Measurements from ENCODE around the gene ANLN.

The ANLN gene

DNA sequence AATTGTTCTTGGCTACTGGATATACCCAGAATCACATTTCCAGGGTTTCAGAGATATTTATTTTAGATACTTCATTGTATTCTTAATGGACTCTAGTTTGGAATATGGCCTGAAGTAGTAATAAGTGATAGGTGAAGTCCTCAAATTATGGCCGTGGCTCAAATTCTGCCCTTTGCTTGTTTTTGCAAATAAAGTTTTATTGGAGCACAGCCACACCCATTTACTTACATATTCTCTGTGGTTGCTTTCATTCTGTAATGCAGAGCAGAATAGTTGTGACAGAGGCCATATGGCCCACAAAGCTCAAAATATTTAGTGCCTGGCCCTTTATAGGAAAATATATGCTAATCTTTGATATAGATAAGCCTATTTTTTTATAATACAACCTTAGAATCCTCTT, 19.5 kb downstream of the ANLN start:
- no peak for DNase-seq (ENCODE audit: low read depth, low spot score)

DNA sequence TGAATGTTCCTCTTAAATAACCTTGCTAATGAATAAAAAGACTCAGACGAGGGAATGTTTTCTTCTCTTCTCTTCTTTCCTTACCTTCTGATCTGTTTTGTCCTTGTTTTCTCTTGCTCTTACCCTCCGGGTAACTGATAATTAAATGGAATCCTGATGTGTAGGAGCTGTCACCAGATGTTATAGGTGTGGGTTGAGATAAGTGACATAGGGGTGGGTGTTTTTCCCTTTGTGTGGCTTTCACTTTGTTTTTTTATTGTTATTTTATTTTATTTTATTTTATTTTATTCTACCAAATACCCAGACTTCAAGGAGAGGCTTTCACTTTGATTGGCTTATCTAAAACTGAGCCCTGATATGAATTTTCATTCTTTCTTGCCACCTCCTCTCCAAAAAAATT, 25.5 kb downstream of the ANLN start:
- DNase-seq (ENCODE audit: low read depth, low spot score): no peak

- no peak for DNase-seq (ENCODE audit: low read depth, low spot score)
Measured at GRCh38 chr7:36416251-36416650, 26.6 kb downstream of the ANLN start.

GRCh38 chr7:36420307-36420706, 30.6 kb downstream of the ANLN start:
- no peak for DNase-seq (ENCODE audit: low read depth, low spot score)

DNA sequence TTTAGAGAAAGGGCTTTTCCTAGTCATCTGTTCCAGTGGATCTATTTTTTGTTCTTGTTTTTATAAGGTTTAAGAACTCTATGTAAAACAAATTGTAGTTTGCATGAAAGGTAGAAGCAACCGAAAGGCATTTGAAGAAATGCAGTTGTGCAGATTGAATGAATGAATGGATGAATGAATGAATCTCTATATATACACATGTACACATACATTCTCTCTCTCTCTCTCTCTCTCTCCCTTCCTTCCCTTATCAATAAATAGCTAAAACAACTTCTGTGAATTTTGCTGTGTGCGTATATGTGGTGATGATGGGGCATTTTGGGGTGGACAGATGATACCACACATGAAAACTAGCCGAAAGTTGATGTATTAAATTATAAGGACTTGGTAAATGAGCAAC, 32.4 kb downstream of the ANLN start:
- DNase-seq (ENCODE audit: low read depth, low spot score): no peak

DNA sequence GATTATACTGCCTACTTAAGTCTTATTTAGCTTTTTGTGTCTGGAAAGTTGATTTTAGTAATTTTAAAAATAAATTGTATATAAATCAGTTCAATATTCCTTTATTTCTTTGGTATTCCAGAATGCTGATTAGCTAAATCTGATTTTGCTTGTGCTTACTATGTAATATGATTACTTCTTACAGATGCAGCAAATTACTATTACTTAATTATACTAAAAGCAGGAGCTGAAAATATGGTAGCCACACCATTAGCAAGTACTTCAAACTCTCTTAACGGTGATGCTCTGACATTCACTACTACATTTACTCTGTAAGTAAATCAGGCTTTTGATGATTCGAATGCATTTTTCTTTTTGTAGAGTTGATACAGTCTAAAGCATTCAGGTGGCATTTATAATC, 34.0 kb downstream of the ANLN start:
- no peak for DNase-seq (ENCODE audit: low read depth, low spot score)

DNA sequence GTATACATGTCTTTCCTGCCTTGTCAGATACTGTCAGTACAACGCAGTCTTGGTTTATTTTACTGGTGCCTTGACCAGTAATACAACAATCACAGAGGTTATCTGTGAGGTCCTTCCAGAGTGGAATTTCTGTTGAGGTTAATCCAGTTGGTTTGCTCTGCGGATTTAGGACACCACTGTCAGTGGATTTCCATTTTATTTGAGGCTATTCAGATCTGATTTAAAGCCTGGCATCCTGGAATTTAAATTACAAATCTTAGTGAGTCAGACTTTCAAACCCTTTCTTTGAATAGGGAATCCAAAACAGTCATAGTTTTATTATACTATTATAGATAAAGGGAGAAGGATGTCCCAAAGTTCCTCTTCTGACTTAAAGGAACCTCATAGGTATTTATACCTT, 40.5 kb downstream of the ANLN start:
- DNase-seq (ENCODE audit: low read depth, low spot score): no peak

DNA sequence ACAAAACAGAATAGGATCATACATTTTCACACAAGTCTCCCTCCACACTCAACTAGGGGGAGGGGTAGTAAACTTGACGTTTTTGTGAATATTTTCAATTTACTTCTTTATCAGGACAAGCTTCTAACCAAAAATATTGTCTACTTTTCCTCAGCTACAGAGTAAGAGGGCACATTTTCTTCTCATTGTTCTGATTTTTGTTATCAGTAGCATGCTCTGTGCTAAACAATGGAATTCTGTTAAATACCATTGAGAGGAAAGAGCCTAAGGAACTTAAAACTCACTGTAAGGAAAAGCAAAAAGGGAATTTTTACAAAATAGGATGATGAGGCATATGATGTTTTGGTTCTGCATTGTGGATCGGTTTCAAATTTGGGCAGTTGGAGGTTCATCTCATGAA, 41.2 kb downstream of the ANLN start:
- DNase-seq (ENCODE audit: low read depth, low spot score): no peak

DNA sequence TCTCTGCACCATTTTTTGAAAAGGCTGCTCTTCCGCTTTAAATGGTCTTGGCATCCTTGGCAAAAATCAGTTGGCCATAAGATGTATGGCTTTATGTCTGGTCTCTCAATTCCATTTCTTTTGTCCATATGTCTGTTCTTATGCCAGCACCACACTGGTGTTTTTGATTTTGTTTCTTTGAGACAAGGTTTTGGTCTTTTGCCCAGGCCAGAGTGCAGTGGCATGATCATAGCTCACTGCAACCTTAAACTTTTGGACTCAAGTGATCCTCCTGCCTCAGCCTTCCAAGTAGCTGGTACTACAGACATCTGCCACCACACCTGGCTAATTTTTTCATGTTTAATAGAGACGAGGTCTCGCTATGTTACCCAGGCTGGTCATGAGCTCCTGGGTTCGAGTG, 48.5 kb downstream of the ANLN start:
- DNase-seq (ENCODE audit: low read depth, low spot score): no peak

- no peak for DNase-seq (ENCODE audit: low read depth, low spot score)
Measured at GRCh38 chr7:36439624-36440023, 50.0 kb downstream of the ANLN start.

- no peak for DNase-seq (ENCODE audit: low read depth, low spot score)
Measured at GRCh38 chr7:36440880-36441279, 51.2 kb downstream of the ANLN start.

DNA sequence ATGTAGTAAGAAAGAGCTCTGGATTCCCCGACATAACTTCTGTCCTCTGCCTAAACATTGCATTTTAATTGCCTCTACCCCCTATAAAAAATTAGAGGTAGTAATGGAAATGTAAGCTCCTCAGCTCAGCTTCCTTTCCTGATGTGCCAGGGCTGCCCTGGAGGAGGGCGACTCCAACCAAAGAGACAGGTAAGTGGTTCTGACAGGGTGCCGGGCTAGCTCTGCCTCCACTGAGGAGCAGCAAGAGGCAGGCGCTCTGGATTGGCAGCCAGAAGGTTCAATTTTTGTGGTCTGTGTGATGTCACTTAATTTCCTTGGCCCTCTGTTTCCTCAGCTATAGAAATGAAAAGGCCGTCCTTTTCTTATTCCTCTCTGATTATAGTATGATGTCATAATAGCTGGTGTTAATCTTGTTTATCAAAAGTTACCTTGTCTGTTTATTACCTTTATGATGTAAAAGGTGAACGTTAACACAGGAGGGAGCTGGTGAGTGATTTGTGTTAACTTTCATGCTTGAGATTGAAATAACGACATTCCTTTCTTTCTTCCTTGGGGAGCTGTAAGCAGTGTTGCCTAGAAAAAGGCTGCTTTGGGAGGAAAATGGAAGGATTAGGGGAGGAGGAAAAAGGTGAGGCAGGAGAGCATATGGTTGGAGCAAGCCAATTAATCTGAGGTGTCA, 51.8 kb downstream of the ANLN start:
- no peak for DNase-seq (ENCODE audit: low read depth, low spot score)

- no peak for DNase-seq (ENCODE audit: low read depth, low spot score)
Measured at GRCh38 chr7:36448781-36449379, 59.2 kb downstream of the ANLN start.

DNA sequence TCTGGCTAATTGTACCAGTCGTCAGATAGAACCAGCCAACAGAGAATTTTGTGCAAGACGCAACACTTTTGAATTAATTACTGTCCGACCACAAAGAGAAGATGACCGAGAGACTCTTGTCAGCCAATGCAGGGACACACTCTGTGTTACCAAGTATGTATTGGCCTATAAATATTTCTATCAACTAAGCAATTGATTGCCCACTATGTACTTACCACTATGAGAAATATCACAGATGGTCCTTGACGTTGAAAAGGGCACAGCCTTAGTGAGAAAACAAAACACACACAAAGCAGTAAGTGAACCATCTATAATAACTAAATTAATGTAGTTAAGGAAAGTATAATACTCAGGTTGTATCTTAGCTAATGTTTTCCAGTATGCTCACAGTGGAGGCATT, 60.0 kb downstream of the ANLN start:
- DNase-seq (ENCODE audit: low read depth, low spot score): no peak

GRCh38 chr7:36453769-36454168, 64.1 kb downstream of the ANLN start:
- DNase-seq (ENCODE audit: low read depth, low spot score): no peak

- no peak for DNase-seq (ENCODE audit: low read depth, low spot score)
Measured at GRCh38 chr7:36455646-36456045, 66.0 kb downstream of the ANLN start.

DNA sequence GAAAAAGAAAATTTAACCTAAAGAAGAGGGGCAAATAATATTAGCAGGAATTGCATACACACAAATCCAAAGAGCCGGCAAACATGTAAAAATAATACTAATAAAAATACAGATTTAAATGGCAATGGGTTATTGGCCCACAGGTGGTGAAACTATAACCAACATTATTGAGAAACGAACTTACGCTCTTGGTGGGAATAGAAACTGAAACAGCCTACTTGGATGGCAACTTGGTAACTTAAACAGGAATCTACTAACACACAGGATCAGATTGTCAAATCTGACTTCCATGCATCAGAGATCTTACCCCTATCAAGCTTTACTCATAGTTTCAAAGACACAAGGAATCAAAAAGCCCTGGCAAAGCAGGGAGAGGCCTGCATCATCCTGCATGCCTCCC, 66.5 kb downstream of the ANLN start:
- DNase-seq (ENCODE audit: low read depth, low spot score): no peak

- DNase-seq (ENCODE audit: low read depth, low spot score): no peak
Measured at GRCh38 chr7:36456548-36456947, 66.9 kb downstream of the ANLN start.

GRCh38 chr7:36459236-36459960, 69.7 kb downstream of the ANLN start:
- no peak for DNase-seq (ENCODE audit: low read depth, low spot score)

GRCh38 chr7:36460811-36461429, 71.3 kb downstream of the ANLN start:
- no peak for DNase-seq (ENCODE audit: low read depth, low spot score)

DNA sequence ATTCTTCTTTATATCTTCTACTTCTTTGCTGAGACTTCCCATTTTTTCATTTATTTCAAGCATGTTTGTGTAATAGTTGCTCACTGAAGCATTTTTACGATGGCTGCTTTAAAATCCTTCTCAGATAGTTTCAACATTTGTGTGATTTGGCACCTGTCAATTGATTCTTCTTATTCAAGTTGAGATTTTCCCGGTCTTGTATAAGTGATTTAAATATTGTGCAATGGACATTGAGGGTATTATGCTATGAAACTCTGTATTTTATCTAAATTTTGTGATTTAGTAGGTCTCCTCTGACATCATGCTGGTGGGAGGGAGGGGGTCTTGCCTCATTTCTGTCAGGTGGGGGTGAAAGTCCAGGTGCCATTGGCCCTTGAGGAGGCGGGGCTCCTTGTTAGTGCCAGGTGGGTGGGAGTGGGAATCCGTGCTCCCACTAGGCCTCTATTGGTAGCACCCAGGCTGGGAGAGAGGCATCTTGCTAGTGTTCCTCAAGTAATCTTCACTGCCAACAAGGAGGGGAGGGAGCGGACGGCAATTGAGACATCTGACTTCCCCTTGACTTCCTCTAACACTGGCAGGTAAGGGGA, 73.0 kb downstream of the ANLN start:
- DNase-seq (ENCODE audit: low read depth, low spot score): no peak

DNA sequence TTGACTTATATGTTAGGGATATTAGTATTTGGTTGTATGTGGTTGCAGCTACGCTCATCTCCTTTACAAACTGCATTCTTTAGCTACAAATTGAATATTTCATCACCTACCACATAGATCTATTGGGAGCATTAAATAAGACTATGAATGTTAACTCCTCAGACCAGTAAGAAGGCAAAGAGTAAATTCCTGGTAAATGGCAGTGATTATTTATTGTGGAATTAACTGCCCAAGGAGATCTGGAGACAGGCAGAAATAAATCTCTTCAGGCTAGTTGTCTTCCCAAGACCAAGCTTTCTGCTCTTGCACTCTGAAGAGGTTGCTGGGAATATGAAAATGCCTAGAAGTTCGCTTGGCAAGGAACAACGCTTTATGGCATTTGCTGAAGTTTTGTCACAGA, 74.6 kb downstream of the ANLN start:
- DNase-seq (ENCODE audit: low read depth, low spot score): no peak

All from brain pericyte (primary cell).